IPS DF 19.7 (cell line): Measurements from ENCODE around the gene C1QL3.

Experiments
- DNase-seq: peaks from one replicate; pipeline ENCODE4 v3.0.0-alpha.2; 2013; ENCODE audit warnings: low read depth, low spot score

The C1QL3 gene

DNA sequence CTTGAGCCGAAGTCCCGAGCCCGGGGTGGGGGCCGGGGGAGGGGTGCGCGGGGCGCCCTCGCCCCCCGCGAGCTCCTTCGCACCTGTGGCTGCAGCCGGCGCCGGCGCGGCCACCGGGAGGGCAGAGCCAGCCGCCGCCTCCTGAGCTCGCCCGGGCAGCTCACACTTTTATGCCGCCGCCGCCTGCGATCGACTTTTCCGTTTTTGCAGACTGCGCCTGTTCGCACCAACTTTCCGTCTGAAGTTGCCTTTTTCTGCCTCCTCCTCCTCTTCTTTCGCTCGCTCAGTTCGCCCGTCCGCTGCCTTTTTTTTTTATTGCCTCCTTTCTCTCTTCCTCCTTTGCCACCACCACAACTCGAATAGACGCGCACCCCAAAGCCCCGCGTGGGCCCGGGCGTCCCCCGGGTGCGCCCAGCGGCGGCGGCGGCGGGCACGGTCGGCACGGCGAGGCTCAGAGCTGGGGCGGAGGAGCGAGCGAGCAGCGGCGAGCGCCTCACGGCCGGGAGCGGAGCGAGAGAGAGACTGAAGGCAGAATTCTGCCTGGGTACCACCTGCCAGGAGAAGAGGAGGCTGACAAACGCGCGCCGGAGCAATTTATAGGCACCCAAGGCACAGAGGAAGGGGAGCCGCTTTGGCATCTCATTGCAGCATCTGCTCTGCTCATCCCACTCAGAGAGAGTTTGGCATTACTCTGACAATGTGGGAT is at the start of gene C1QL3:
Gene C1QL3 (minus strand): TSS at position 569 of the 706 bp plus-strand sequence. CDS start 814 bp downstream, outside the sequence.
- DNase-seq: no peak

DNA sequence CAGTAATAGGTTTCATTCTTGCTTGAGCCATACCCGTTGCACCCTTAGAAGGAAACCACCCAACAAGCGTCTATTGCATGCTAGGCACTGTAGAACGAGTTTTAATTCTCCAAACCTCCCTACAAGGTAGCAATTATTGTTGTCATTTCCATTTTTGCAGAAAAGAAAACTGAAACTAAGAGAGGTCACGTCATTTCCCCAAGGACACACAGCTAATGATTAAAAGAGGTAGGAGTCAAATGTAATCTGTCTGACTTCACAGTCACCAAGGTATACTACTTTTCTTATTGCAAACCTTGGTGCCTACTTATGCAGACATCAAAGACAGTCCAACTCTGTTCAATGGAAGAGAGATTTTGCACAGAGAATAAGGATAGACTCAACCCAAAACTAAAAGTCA is 49.1 kb upstream of the C1QL3 start:
- no peak for DNase-seq

DNA sequence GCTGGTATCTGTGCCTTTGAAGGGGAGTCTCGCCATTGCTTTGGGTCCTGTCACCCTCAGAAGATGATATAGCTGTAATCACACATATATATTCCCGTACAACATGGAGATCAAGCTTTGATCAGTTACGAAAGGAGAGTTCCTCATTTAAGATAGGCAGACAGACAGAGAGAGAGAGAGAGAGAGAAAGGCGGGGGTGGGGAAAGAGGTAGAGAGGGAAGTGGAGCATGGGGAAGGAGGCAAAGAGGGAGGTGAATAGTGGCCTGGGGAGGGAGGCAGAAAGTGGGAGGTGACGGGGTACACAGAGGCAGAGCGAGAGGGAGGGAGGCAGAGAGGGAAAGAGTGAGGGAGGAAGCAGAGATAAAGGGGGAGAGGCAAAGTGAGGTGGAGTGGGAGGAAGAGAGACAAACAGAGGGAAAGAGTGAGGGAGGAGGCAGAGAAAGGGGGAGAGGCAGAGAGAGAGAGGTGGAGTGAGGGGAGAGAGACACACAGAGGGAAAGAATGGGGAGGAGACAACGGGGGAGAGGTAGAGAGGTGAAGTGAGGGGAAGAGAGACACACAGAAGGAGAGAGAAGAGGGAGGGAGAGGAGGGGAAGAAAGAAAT is 44.6 kb upstream of the C1QL3 start:
- peak; percentile 5 for DNase-seq

DNA sequence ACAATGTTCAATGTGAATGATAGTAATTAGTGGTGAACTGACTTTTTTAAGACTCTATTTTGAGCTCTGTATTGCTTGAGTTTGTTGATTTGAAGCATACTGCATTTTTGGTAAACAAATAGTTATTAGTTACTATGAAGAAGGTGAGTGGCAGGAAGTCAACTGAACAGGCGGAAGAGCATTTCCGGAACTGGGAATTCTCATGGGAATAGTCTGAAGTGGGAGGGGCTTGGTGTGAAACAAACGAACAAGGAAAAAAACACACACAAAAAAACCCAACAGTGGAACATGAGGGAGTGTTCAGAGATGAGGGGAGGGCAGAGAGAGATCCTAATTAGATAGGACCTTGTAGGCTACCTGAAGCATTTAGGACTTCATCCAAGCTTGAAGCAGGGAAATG is 43.9 kb upstream of the C1QL3 start:
- no peak for DNase-seq

DNA sequence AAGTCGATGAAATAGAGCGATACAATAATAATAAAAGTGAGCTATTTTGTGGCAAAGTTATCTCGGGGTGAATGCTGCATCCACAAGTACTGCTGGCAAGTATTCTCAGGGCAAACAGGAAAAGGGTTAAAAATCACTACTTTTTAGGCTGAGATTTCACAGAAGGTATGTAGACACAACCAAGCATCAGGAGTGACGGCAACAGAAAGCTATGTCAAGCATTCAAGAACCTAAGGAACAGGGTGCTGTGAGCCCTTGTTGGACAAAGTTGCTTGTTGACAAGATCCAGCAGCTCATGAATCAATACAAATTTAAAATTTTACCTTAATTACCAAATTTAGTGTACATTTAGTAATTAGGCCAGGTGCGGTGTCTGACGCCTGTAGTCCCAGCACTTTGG is 41.2 kb upstream of the C1QL3 start:
- no peak for DNase-seq

DNA sequence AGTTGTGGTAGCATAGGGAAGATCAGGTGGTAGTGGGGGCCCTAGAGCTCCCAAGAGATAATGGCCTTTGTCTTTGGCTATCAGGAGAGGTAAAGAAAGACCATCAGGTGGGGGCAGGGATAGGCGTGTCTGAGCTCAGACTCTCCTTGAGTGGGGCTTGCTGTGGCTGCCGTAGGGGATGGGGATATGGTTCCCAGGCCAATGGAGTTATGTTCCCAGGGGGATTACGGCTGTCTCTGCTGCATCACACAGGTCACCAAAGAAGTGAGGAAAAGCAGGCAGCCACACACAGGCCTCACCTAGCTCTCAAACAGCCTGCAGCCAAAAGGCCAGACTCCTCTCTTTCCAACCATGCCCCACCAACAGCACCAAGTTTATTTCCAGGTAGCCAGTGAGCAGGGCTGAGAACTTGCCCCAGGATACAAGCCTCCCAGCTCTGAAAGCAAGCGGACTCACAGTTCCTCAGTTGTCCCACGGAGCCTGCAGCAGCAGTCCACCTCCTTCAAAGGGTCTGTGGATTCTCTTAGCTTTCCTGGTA is 37.6 kb upstream of the C1QL3 start:
- DNase-seq: no peak

DNA sequence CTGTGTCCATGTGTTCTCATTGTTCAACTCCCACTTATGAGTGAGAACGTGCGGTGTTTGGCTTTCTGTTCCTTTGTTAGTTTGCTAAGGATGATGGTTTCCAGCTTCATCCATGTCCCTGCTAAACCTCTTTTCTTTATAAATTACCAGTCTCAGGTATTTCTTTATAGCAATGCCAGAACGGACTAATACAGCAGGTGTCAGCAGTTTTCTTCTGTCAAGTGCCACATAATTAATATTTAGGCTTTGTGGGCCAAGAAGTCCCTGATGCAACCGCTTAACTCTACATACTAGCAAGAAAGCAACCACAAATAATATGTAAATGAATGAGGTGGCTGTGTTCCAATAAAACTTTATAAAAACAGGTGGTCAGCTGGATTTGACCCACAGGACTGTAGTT is 26.3 kb upstream of the C1QL3 start:
- DNase-seq: no peak

DNA sequence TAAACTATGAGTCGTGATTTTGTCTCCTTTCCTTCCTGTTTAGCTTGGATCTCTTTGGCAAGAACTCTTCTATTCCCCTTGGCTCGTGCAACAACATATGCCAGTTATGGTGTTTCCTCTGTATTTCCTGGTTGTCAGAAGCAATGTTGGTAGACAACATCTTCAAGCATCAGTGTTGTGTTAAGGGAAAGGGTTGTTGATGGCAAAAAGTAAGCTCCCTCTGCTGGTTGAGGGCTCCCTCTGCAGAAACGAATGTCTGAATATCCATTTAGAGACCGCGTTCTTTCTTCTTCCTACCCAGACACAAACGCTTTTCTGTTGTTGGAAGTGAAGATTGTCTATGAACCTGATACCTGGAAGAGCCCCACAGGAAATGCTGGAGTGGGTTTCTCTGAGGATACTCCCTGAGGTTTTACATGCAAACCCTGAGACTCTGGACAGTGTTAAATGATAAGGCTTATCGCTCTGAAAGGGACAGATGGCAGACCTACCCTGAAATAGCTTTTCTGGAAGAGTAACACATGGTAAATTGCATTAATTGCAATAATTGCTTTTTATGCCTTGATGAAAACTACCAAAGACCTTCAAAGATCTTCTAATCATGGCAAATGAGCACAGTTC is 23.5 kb upstream of the C1QL3 start:
- DNase-seq: no peak

DNA sequence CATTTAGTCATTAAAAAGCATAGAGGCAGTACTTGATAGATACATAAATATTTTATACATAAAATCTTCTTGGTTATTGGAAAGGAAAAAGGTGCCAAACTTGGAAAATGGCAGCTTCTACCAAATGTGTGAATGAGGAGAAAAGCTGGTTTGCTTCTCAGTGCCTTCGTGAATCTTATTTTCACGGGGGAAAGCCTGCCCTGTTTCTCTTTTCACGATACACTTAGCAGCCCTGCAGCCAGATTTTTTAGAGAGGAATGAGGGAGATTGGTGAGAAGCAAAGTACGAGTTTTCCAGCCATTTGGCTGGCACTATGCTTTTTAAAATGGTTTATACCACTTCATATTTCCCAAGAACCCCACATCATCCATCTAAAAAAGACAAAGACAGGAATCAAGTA is 22.9 kb upstream of the C1QL3 start:
- DNase-seq: no peak

DNA sequence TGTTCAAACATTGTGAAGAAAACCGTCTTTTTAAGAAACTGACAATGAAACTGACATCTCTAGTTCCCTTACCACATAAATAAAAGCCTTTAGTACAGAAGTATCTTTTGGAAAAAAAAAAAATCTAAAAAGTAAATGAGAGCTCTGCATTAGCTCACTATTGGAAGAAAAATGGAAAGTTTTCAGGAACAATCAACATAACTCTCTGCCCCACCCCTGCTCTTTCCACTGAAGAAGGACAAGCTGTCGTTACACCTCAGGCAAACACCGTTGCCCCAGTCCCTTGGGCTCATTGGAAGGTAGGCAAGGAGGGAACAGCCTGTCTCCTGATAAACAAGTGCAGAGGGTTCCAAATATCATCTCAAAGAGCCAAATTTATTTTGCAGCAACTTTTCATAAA is 22.4 kb upstream of the C1QL3 start:
- no peak for DNase-seq

DNA sequence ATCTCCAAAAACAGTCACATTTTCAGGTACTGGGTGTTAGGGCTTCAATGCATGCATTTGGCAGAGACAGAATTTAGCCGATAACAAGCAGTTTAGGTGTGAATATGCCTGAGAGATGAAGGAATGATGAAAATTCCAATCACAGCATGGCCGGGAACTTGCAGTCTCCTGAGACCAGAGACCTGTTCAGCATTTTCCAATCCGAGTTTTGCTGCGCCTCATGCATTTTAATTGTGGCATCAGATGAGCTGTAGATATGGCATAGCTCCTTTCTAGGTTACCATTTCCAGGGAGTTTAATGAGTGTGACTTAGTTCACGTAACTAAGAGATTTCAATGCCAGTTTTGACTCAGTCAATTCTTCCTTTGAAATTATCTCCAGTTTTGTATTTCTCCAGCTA is 14.5 kb upstream of the C1QL3 start:
- no peak for DNase-seq

DNA sequence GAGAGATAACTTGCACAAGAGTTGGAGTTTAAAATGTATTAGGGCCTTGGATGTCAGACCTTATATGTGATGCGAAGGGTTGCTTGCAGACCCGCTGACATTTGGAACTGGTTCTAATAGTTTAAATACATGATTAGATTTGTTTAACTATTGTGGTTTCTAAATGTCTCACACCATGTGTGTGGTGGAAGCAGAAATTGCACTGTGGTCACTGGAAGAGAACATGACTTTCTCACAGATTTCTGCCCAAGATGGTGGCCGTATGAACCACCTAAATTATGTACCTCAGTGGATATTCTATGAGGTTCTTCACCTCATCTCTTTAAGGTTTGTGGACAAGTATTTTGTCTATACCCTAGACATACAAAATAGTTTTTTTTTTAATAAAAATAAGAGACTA is 8.2 kb upstream of the C1QL3 start:
- no peak for DNase-seq

DNA sequence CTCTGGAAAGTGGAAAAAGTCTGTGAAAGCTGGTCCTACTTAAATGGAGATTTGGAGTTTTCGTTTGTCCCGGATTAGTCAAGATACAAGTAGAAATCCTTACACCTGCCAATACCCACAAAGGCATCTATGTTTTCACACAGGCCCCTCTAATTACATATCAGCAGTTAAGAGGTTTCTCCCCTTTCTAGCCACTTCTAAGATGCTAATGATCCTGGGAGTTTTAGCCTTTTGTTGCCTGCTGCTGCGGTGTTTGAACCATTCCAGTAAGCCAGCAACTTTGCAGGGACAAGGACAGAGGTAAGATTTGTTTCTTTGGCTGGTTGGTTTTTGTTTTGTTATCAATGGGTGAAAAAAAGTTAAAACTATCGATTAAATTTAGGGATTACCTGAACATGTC is 5.8 kb upstream of the C1QL3 start:
- no peak for DNase-seq

DNA sequence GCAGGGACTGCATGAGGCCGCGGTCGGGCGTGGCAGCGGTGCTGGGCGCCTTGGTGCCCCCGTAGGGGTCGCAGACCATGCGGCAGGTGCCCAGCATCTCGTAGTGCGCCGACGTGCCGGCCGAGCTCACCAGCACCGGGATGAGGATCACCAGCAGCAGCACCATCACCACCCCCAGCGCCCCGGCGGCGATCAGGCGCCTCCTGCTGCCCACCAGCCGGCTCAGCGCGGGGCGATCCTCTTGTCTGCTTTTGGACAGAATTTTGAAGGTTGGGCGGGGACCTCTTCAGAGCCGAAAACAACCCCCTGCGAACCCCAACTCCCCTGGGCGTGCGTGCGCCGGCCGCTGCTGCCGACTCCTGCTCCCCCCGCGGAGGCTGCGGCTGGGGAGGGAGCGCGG is 779 bp downstream of the C1QL3 start:
- DNase-seq: no peak

DNA sequence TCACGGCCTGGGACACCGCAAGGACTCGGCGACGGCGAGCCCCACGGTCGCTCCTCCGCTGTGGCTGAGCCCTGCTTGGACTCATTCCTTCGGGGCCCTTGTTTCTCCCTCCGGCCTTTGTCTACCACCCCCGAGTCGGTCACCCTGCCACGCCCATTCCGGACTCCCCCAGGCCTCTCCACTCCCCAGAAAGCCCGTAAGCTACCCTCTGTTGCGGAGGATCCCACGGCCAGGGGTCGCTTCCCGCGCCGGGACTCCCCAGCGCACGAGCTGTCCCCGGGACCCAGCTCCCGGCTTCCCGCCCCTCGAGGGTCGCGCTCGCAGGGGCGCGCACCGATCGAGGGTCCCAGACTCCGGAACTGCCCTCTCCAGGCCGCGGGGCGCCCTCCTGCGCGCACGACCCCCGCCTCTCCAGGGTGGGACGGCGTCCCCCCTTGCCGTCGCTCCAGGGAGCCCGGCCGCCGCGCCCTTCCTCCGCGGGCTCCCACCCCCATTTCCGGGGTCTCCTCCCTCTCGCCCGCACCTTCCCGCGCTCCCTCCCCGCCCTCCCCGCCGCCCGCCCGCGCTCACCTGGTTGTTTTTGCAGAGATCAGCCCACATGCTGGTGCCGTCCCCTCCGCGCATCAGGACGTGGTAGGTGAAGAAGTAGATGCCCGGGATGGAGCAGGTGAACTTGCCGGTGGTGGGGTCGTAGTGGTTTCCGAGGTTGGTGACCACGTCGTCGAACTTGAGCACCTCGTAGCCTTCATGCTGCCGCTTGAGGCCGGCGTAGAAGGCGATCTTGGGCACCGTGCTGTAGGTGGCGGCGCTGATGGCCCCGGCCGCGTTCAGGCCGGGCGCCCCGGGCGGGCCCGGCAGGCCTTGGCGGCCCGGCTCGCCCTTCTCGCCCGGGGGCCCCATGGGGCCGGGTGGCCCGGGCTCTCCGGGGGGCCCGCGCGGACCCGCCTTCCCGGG is 1.5 kb downstream of the C1QL3 start:
- no peak for DNase-seq

DNA sequence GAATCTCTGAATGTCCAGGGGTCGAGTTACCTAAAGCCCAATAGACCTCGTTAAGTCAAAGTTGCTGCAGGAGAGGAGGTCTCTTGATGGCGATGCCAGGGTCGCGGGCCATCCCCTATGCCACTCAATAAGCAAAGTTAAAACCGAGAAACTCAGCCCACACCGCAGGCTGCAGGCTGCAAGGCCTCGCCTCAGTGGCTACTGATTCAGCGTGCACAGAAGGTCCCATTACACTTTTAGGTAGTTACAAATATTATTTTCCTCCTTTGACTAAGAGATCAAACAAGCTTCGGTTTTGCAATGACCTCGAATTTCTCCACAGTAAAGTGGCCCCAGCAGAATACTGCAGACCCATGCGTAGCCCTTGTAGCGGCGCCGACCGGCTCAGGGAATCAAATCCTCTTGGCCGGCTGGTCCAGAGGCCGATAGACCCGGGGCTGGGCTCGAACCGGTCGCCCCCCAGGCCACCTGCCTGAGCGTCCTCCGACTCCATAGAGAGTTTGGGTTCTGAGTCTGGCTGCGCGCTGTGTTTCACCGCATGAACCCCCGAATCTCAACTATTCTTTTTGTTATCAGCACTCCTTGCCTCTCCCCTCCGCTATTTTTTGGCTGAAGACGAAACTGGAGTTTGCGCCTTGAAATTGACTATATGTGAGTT is 2.3 kb downstream of the C1QL3 start:
- DNase-seq: no peak

DNA sequence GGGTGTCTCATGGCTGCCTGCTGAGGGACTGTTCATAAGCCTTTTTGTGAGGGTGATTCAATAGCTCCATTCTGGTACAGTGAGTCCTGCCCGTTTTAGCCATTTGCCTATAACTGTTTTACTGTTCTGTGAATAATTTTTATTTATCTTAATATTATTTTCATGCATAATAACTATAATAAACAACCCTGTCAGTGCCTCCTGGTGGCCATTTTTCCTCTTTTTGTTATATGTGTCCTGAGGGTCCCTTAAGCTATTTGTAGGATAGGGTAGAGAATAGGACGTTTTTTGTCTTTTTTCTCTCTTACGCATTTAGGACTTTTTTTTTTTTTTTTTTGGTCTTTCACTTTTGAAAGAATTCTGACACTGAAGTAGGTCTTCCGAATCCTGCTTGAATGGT is 2.9 kb downstream of the C1QL3 start:
- DNase-seq: no peak

DNA sequence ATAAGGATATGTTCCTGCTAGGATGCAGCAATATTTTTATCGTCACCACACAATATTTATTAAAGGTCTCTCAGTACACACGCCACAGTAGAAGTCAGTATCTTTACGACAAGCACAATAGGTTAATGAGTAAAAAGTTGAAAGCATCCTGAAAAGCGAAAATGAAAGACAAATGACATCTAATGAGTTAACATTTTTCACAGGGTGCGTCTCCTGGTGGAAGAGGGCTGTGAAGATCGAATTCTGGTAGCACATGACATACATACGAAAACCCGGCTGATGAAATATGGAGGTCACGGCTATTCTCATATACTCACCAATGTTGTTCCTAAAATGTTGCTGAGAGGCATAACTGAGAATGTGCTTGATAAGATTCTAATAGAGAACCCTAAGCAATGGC is 10.8 kb downstream of the C1QL3 start:
- no peak for DNase-seq

DNA sequence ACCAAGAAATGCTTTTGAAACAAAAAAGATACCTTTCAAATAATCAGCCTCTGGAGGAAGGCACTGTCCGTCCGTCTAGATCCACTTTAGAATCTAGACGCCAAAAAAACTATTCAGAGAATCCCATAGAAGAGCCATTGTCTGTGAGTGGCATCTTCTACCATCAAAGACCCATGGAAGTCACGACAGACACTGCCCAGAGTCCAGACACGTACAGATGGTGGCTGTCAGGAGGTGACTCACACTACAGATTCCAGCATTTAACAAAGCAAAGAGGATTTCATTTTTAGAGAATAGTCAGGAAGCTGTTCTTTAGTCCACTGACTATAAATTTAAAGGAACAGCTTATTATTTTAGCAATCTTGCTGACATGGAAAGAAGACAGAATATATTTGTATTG is 11.7 kb downstream of the C1QL3 start:
- no peak for DNase-seq

DNA sequence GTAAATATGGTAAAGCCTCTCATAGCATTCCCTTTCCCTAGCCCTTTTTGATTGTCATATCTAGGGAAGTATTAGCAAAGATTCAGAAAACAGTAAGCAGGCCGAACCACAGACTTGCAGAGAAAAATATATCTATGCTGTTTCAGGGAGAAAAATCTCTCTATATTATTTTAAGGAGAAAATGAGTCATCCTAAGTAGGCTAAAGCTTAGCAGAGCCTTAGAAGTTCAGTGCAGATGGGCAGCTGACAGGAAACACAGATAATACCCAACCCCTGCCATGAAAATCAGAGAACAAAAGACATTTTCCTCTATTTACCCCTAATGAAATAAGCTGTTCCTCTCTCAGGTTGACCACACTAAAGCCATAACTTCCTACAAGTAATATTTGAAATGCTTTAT is 16.5 kb downstream of the C1QL3 start:
- no peak for DNase-seq

DNA sequence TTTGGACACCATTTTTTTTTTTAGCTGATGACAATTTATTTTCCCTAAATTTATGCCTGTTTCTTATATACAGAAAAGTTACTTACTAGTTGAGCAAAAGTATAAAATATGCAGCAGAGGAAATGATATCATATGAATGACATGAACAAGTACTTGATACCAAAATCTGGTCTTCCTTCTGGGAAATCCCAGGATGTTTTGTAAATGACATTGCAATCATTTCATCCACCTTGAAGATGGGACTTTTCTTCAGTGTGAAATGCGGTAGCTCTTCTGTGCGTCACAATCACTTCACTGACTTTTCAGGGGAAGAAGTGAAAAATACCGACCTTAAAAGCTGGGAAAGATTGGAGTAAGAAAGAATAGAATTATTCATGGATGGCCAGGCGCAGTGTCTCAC is 23.8 kb downstream of the C1QL3 start:
- DNase-seq: no peak
